Adrenal gland (tissue), 12 donors: Measurements from ENCODE around the gene BABAM2. TPM values are rescaled to one million over a fixed set of nuclear protein-coding genes. Genes with fewer than 3 reads are reported as not detected.

ENCODE experiments used
- DNase-seq, 7 donors: peaks; one replicate each; pipeline ENCODE4 v3.0.0-alpha.2; 2019 to 2020
- H3K27ac ChIP-seq, 5 donors: fragments of 200-600 bp; sonication (generic) in 4 of 5; 1 replicate in 3 of 5; 2 replicates in 2 of 5; pipeline versions ENCODE4 v1.5.1 to v1.8.0; 2016 to 2020; ENCODE audit warnings: mild to moderate bottlenecking in 1 of 5
- H3K27me3 ChIP-seq: fragments of 200-600 bp; 2 replicates; pipeline ENCODE4 v1.8.0; 2021
- H3K36me3 ChIP-seq, 2 donors: fragments of 200-600 bp; replicated peaks in 1 of 2; 1 replicate in 1 of 2; 2 replicates in 1 of 2; pipeline versions ENCODE4 v1.5.1 to v1.8.0; 2018 to 2022
- H3K4me1 ChIP-seq, 2 donors: fragments of 200-600 bp; replicated peaks in 1 of 2; 1 replicate in 1 of 2; 2 replicates in 1 of 2; pipeline versions ENCODE4 v1.5.1 to v1.8.0; 2018 to 2021
- H3K4me3 ChIP-seq, 4 donors: fragments of 200-600 bp; sonication (generic) in 3 of 4; one replicate each; pipeline ENCODE4 v1.5.1; 2016 to 2018
- H3K9me3 ChIP-seq, 3 donors: fragments of 200-600 bp; sonication (generic) in 1 of 3; replicated peaks in 1 of 3; 1 replicate in 2 of 3; 2 replicates in 1 of 3; pipeline versions ENCODE4 v1.5.1 to v1.8.0; 2016 to 2021
- CTCF ChIP-seq, 6 experiments: fragments of 450-650 bp in 4 of 6; fragments of 200-600 bp in 2 of 6; sonication (generic) in 1 of 6; IDR thresholded peaks; 1 replicate in 5 of 6; 2 replicates in 1 of 6; pipeline versions ENCODE4 v1.5.1 to v1.8.0; 2016 to 2021; ENCODE audit warnings: antibody characterized with exemption in 6 of 6, mild to moderate bottlenecking in 2 of 6, moderate library complexity in 1 of 6
- POLR2A ChIP-seq, 2 donors: fragments of 450-650 bp; IDR thresholded peaks; one replicate each; pipeline ENCODE4 v1.6.1; 2017; ENCODE audit warnings: antibody characterized with exemption in 2 of 2, mild to moderate bottlenecking in 2 of 2, moderate library complexity in 1 of 2
- WGBS, 4 donors: extraction: QIAGEN DNeasy Blood & Tissue Kit in 2 of 4; methylation state at CpG; one replicate each; pipeline versions ENCODE4 v1.1.5 to v1.1.7; 2013 to 2017; 5-methylcytosine and 5-hydroxymethylcytosine counted together
- intact Hi-C, 2 donors: fragments of 100-400 bp; cut with DNase I; formaldehyde crosslinking; loops; one replicate each; pipeline versions ENCODE4 v1.14.1 to v1.15.0; 2022 to 2023
- polyA plus RNA-seq, 3 donors: library from polyadenylated mRNA; stranded (reverse); fragments of 200-250 nt in 2 of 3; fragments of 350-450 nt in 1 of 3; fragmentation: Illumina TruSeq in 1 of 3; extraction: RNeasy Lipid Tissue Mini Kit (QIAGEN cat#74804) in 1 of 3; gene quantifications; one replicate each; pipeline ENCODE4 v1.2.3, GENCODE V29; 2013 to 2014
- total RNA-seq, 9 donors: library from RNA; depleted of rRNA in 4 of 9; stranded (reverse); fragments of >200 nt in 4 of 9; fragments of 120-200 nt in 1 of 9; fragmentation: NEBNext Ultra II Directional in 1 of 9; extraction: Animal tissue kit (Norgen Biotek cat#: 25700) in 1 of 9; gene quantifications; one replicate each; pipeline versions ENCODE4 v1.1.0 to v1.2.4, GENCODE V29; 2013 to 2023
- donor health status: healthy with polysubstance abuse.
- donor health status: Bipolar disorder and iron deficiency.
- donor health status: DM: yes; HTN: yes; CAD: no.
- donor health status: DM: no; HTN: no; CAD: no.
- donor health status: DM: no; HTN: no; CAD: no.
- donor health status: DM: yes; HTN: yes; CAD: no.

Gene BABAM2
- total and polyA plus RNA-seq, 12 donors = 88.2 to 925 (median 357) TPM

- DNase-seq = peak in 1 of 7 donors; percentile 16
- no peaks in the 10 kb centered on the region for H3K27me3 ChIP-seq
- no peak overlapping the region for H3K4me3 ChIP-seq
- peaks cover 0 to 12% of the 10 kb centered on the region in 2 donors for H3K4me1 ChIP-seq
- intact Hi-C loops = no loop called here
- 86 to 95% (median 95%) methylated on average over 14 of the region's 14 CpGs for WGBS, 4 donors
- H3K27ac ChIP-seq = peak overlapping the region in 1 of 5 donors; percentile 14
- H3K36me3 ChIP-seq = peaks cover 0 to 9% of the 10 kb centered on the region in 2 donors
- H3K9me3 ChIP-seq = no peaks in the 10 kb centered on the region
- TF ChIP-seq CTCF (IDR thresholded peaks at IDR 0.05) = no peak
- no peak for TF ChIP-seq POLR2A (IDR thresholded peaks at IDR 0.05)
These were observed 426.2 kb downstream of the BABAM2 start for GRCh38 chr2:28316546-28317335.

GRCh38 chr2:28317390-28317789 is 426.9 kb downstream of the BABAM2 start:
- intact Hi-C loops = no loop called here
- DNase-seq = peak in 1 of 7 donors; percentile 13
- H3K36me3 ChIP-seq = peaks cover 0 to 9% of the 10 kb centered on the region in 2 donors
- no peaks in the 10 kb centered on the region for H3K27me3 ChIP-seq
- peak overlapping the region in 1 of 5 donors; percentile 14 for H3K27ac ChIP-seq
- TF ChIP-seq POLR2A (IDR thresholded peaks at IDR 0.05) (no peak), CTCF (IDR thresholded peaks at IDR 0.05) (no peak)
- no peak overlapping the region for H3K4me3 ChIP-seq
- WGBS, 4 donors = 94 to 96% (median 96%) methylated on average over 2 of the region's 2 CpGs
- H3K4me1 ChIP-seq = peaks cover 0 to 14% of the 10 kb centered on the region in 2 donors
- no peaks in the 10 kb centered on the region for H3K9me3 ChIP-seq

- TF ChIP-seq CTCF (IDR thresholded peaks at IDR 0.05) (no peak), POLR2A (IDR thresholded peaks at IDR 0.05) (no peak)
- H3K4me3 ChIP-seq = no peak overlapping the region
- intact Hi-C loops = no loop called here
- peak in 1 of 7 donors; percentile 16 for DNase-seq
- H3K4me1 ChIP-seq = peaks cover 0 to 20% of the 10 kb centered on the region in 2 donors
- no peaks in the 10 kb centered on the region for H3K27me3 ChIP-seq
- no peak overlapping the region for H3K27ac ChIP-seq
- no peaks in the 10 kb centered on the region for H3K9me3 ChIP-seq
- WGBS, 4 donors = 89 to 94% (median 94%) methylated on average over 5 of the region's 5 CpGs
- peaks cover 0 to 9% of the 10 kb centered on the region in 2 donors for H3K36me3 ChIP-seq
These were observed 427.5 kb downstream of the BABAM2 start for GRCh38 chr2:28318023-28318422.

GRCh38 chr2:28318462-28319117 is 428.1 kb downstream of the BABAM2 start:
- Histone ChIP-seq H3K36me3 (peaks cover 0 to 9% of the 10 kb centered on the region in 2 donors), H3K27ac (no peak overlapping the region), H3K9me3 (no peaks in the 10 kb centered on the region), H3K4me3 (no peak overlapping the region), H3K4me1 (peaks cover 0 to 26% of the 10 kb centered on the region in 2 donors), H3K27me3 (no peaks in the 10 kb centered on the region)
- DNase-seq = peak in 1 of 7 donors; percentile 5
- TF ChIP-seq CTCF (IDR thresholded peaks at IDR 0.05) = no peak
- intact Hi-C loops = no loop called here
- 88 to 96% (median 93%) methylated on average over 6 of the region's 6 CpGs for WGBS, 4 donors
